Panc1 (cell line): ENCODE data around the gene TSPAN17. TPM values are rescaled to one million over a fixed set of nuclear protein-coding genes. Genes with fewer than 3 reads are reported as not detected.

ENCODE experiments used
- ATAC-seq: fragments of 200-7000 bp; cut with Tn5 transposase; 2 replicates; pipeline ENCODE4 v1.9.1; 2020; ENCODE audit warnings: mild to moderate bottlenecking, moderate library complexity
- BruUV-seq: library from RNA; stranded (reverse); fragments of 400-500 nt; replicated peaks from 2 replicates; lab custom pipeline; 2021; lab: Mats Ljungman, UMichigan
- CTCF ChIA-PET: fragments of 300-600 bp; sonication (Branson Sonifier 250); formaldehyde crosslinking; loops from one replicate; lab custom pipeline; 2022; ENCODE audit warnings: antibody characterized with exemption; lab: Charles Lee
- POLR2A ChIA-PET: fragments of 300-600 bp; sonication (Branson Sonifier 250); formaldehyde crosslinking; loops from one replicate; lab custom pipeline; 2022; ENCODE audit warnings: antibody characterized with exemption; lab: Charles Lee
- DNase-seq: peaks from one replicate; pipeline ENCODE4 v3.0.0-alpha.2; 2010; ENCODE audit warnings: low read depth, low spot score
- H3K27ac ChIP-seq: 2 replicates; pipeline ENCODE4 v1.5.1; 2011; ENCODE audit warnings: mild to moderate bottlenecking, low read length, inconsistent platforms
- H3K27me3 ChIP-seq: fragments of 200-500 bp; sonication (Bioruptor generic); 2 replicates; pipeline ENCODE4 v1.6.0; 2014; ENCODE audit warnings: low read length, inconsistent platforms; ENCODE audit not compliant: control insufficient read depth, insufficient read depth
- H3K36me3 ChIP-seq: fragments of 200-500 bp; sonication (Bioruptor generic); 2 replicates; pipeline ENCODE4 v1.5.1; 2014; ENCODE audit warnings: inconsistent platforms, mild to moderate bottlenecking, low read length, moderate library complexity; ENCODE audit not compliant: control insufficient read depth, insufficient read depth
- H3K4me1 ChIP-seq: 2 replicates; pipeline ENCODE4 v1.5.1; 2011; ENCODE audit warnings: inconsistent platforms, mild to moderate bottlenecking, low read length, moderate library complexity; ENCODE audit not compliant: control insufficient read depth, insufficient read depth
- H3K4me3 ChIP-seq, 2 experiments: 2 replicates each; pipeline ENCODE4 v1.5.1; 2011 to 2012; ENCODE audit warnings: low read depth in 2 of 2, low read length in 2 of 2, mild to moderate bottlenecking in 2 of 2, inconsistent platforms in 1 of 2, moderate library complexity in 1 of 2
- H3K9me3 ChIP-seq: fragments of 200-500 bp; sonication (Bioruptor generic); 2 replicates; pipeline ENCODE4 v1.5.1; 2014; ENCODE audit warnings: low read depth, mild to moderate bottlenecking, inconsistent platforms, low read length, moderate library complexity; ENCODE audit not compliant: control insufficient read depth, insufficient read depth
- POLR2AphosphoS5 ChIP-seq: IDR thresholded peaks from 2 replicates; pipeline ENCODE4 v1.6.1; 2012; ENCODE audit warnings: mild to moderate bottlenecking, low read depth, low read length, moderate library complexity
- SIN3A ChIP-seq: IDR thresholded peaks from 2 replicates; pipeline ENCODE4 v1.6.1; 2012; ENCODE audit warnings: low read depth, mild to moderate bottlenecking, low read length, moderate library complexity, borderline replicate concordance; ENCODE audit not compliant: insufficient read depth
- TCF7L2 ChIP-seq: IDR thresholded peaks from 2 replicates; pipeline ENCODE4 v1.6.1; 2011; ENCODE audit warnings: mild to moderate bottlenecking, low read depth, low read length, inconsistent platforms
- in situ Hi-C: cut with HindIII; loops from 2 replicates; pipeline ENCODE4 v1.10.0; 2016; ENCODE audit warnings: low sequenced_read_pairs, low pct_unique_long_range_greater_than_20kb
- intact Hi-C: fragments of 100-400 bp; cut with micrococcal nuclease; formaldehyde crosslinking; loops from one replicate; pipeline ENCODE4 v1.10.0; 2022; ENCODE audit not compliant: unreplicated experiment
- total RNA-seq: library from RNA; stranded (reverse); gene quantifications from one replicate; pipeline ENCODE4 v1.2.1, GENCODE V29; 2021; ENCODE audit not compliant: unreplicated experiment
- TF ChIP-seq, protein P1 (sequence below), 2 experiments: IDR thresholded peaks; 2 replicates each; pipeline ENCODE4 v1.6.1; 2011 to 2012; ENCODE audit warnings: low read depth in 2 of 2, control low read depth in 1 of 2, low read length in 1 of 2, mild to moderate bottlenecking in 1 of 2, moderate library complexity in 1 of 2; ENCODE audit not compliant: insufficient read depth in 1 of 2
- TF ChIP-seq, protein P2 (sequence below): fragments of 450-650 bp; IDR thresholded peaks from 2 replicates; pipeline ENCODE4 v1.5.1; 2017; ENCODE audit warnings: mild to moderate bottlenecking

The TSPAN17 gene
- total RNA-seq, 1 experiment from 2014 or later = 64.7 TPM

DNA sequence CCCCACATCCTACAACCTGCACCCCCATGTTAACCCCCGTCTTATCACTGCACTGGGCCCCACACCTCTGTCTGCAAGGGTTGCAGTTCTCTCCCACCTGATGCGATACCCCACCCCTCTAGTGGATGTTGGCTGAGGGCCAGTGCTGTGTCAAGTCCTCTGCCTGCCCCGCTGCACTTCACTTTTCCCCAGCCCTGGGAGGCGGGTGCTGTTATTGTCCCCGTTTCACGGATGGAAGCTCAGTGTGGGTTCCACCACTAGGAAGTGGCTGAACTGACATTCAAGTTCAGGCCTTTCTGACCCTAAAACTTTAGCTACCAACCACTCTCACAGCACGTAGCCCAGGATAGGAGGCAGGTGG lies 20.4 kb upstream of the TSPAN17 start:
- Histone ChIP-seq H3K36me3 (no peaks in the 10 kb centered on the region), H3K27me3 (peaks cover 10% of the 10 kb centered on the region; the same call in 1 of the 2 replicates), H3K4me3 (no peak overlapping the region), H3K27ac (no peak overlapping the region), H3K9me3 (no peaks in the 10 kb centered on the region), H3K4me1 (no peaks in the 10 kb centered on the region; the same call in 1 of the 2 replicates)
- CTCF ChIA-PET = no interaction called here
- intact Hi-C loops = no loop called here
- in situ Hi-C loops = no loop called here
- no peak for TF ChIP-seq SIN3A
- TF ChIP-seq, protein P1, sequence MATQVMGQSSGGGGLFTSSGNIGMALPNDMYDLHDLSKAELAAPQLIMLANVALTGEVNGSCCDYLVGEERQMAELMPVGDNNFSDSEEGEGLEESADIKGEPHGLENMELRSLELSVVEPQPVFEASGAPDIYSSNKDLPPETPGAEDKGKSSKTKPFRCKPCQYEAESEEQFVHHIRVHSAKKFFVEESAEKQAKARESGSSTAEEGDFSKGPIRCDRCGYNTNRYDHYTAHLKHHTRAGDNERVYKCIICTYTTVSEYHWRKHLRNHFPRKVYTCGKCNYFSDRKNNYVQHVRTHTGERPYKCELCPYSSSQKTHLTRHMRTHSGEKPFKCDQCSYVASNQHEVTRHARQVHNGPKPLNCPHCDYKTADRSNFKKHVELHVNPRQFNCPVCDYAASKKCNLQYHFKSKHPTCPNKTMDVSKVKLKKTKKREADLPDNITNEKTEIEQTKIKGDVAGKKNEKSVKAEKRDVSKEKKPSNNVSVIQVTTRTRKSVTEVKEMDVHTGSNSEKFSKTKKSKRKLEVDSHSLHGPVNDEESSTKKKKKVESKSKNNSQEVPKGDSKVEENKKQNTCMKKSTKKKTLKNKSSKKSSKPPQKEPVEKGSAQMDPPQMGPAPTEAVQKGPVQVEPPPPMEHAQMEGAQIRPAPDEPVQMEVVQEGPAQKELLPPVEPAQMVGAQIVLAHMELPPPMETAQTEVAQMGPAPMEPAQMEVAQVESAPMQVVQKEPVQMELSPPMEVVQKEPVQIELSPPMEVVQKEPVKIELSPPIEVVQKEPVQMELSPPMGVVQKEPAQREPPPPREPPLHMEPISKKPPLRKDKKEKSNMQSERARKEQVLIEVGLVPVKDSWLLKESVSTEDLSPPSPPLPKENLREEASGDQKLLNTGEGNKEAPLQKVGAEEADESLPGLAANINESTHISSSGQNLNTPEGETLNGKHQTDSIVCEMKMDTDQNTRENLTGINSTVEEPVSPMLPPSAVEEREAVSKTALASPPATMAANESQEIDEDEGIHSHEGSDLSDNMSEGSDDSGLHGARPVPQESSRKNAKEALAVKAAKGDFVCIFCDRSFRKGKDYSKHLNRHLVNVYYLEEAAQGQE (IDR thresholded peaks at IDR 0.05; ENCODE audit: insufficient read depth in 1 of 2, low read depth in 2 of 2, low read length in 1 of 2) = no peak
- TF ChIP-seq, protein P2, sequence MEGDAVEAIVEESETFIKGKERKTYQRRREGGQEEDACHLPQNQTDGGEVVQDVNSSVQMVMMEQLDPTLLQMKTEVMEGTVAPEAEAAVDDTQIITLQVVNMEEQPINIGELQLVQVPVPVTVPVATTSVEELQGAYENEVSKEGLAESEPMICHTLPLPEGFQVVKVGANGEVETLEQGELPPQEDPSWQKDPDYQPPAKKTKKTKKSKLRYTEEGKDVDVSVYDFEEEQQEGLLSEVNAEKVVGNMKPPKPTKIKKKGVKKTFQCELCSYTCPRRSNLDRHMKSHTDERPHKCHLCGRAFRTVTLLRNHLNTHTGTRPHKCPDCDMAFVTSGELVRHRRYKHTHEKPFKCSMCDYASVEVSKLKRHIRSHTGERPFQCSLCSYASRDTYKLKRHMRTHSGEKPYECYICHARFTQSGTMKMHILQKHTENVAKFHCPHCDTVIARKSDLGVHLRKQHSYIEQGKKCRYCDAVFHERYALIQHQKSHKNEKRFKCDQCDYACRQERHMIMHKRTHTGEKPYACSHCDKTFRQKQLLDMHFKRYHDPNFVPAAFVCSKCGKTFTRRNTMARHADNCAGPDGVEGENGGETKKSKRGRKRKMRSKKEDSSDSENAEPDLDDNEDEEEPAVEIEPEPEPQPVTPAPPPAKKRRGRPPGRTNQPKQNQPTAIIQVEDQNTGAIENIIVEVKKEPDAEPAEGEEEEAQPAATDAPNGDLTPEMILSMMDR = no peak
- no peak for TF ChIP-seq TCF7L2
- TF ChIP-seq POLR2AphosphoS5 = no peak
- BruUV-seq = no TSS peak
- POLR2A ChIA-PET = interaction anchor here (0.7 kb wide), 1 partner anchor 178 kb away, joined by 5 read pairs; no protein-coding TSS in a partner anchor
- ATAC-seq (no peak), DNase-seq (no peak)

DNA sequence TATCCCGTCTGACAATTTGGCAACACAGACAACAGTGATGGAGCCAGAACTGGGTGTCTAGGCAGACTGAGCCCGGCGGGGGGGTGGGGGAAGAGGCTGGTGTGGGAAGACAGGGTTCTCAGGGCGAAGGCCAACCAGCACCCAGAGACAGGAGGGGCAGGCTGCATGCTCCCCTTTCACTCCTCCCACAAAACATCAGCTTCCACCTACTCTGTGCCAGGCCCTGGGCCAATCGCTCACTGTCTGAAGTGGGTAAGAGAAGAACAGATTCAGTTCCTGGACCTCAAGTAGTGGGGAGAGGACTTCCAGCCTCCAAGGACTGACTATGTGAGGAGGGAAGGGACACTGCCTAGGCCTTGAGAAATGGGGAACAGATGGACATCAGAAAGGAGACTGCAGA lies 19.7 kb upstream of the TSPAN17 start:
- CTCF ChIA-PET = no interaction called here
- no TSS peak for BruUV-seq

More for the DNA sequence above, 19.7 kb upstream of the TSPAN17 start:
- H3K9me3 ChIP-seq = no peaks in the 10 kb centered on the region
- no peaks in the 10 kb centered on the region; the same call in 1 of the 2 replicates for H3K4me1 ChIP-seq
- no peak overlapping the region for H3K27ac ChIP-seq
- ATAC-seq = no peak
- H3K4me3 ChIP-seq = no peak overlapping the region
- TF ChIP-seq TCF7L2 (no peak), SIN3A (no peak), POLR2AphosphoS5 (no peak)
- TF ChIP-seq, protein P1 (IDR thresholded peaks at IDR 0.05; ENCODE audit: insufficient read depth in 1 of 2, low read depth in 2 of 2, low read length in 1 of 2) = no peak
- TF ChIP-seq, protein P2 = no peak
- DNase-seq = no peak
- in situ Hi-C loops = no loop called here
- no peaks in the 10 kb centered on the region for H3K36me3 ChIP-seq
- H3K27me3 ChIP-seq = peaks cover 11% of the 10 kb centered on the region; the same call in 1 of the 2 replicates
- POLR2A ChIA-PET = no interaction called here
- intact Hi-C loops = no loop called here
